Measurements from ENCODE around the gene ARHGAP26.

ARHGAP26 gene

DNA sequence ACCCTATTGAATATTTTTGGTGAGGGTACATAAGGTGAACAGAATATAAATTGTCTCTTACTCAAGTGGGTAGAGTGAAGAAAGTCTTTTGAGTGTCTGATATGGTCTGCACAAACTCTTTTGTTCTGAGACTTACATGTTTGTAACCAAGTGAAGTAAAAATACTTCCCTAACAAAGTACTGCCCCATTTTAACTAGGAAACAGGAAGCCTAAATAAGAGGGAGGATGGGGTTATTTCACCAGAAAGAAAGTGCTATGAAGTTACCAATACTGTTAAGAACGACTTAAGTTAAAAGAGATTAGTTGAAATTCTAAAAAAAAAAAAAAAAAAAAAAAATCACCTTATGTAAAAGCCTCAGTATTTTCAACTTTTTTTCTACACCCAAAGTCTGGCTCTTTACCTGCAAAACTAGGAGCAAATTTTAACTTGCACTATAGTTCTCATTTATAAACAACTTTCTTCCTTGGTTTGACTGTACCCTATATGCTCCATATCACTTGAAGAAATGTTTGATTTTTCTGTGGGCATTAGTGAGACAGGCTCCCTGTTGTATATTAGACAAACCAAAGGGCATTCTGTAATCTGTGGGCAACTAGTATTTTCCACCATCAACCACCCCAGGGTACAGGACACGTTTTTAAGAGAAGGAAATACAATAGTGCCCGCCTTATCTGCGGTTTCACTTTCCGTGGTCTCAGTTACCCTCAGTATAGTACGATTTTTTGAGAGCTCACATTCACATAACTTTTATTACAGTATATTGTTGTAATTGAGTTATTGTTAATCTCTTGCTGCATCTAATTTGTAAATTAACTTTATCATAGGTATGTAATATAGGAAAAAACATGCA lies 505.6 kb downstream of the ARHGAP26 start:
- H3K9ac ChIP-seq (ENCODE audit: low read depth, low read length) = no peak overlapping the region
- H3K9me3 ChIP-seq (ENCODE audit: control insufficient read depth, insufficient read depth, low read length) = no peaks in the 10 kb centered on the region
- H3K27me3 ChIP-seq (ENCODE audit: control insufficient read depth, insufficient read depth, low read length) = no peaks in the 10 kb centered on the region
- H3K27ac ChIP-seq (ENCODE audit: low read depth, low read length) = no peak overlapping the region
- H3K4me3 ChIP-seq (ENCODE audit: low read depth, low read length) = no peak overlapping the region
- H3K4me1 ChIP-seq (ENCODE audit: control insufficient read depth, insufficient read depth, low read length) = peaks cover 14% of the 10 kb centered on the region
- no peaks in the 10 kb centered on the region for H3K36me3 ChIP-seq (ENCODE audit: control insufficient read depth, insufficient read depth, low read length)

DNA sequence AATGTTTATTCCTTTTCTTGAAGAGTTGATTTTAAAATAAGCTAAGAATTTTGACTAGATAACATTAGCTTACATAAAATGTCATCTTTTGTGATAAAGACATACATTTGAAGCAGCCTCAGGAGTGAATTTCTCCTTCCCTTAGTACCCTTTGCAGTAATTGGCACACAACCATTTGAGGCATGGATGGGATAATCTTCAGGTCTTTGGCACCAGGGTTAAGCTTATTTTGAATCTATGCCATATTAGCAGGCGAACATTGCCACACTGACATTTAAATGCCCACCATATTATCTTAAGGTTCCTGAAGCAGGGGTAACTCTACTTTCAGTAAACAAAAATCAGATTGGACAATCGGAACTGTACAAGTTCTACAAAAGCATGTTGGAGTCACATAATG lies 507.4 kb downstream of the ARHGAP26 start:
- H3K27me3 ChIP-seq (ENCODE audit: control insufficient read depth, insufficient read depth, low read length) = no peaks in the 10 kb centered on the region
- no peak overlapping the region for H3K27ac ChIP-seq (ENCODE audit: low read depth, low read length)
- no peaks in the 10 kb centered on the region for H3K9me3 ChIP-seq (ENCODE audit: control insufficient read depth, insufficient read depth, low read length)
- no peak overlapping the region for H3K4me3 ChIP-seq (ENCODE audit: low read depth, low read length)
- H3K4me1 ChIP-seq (ENCODE audit: control insufficient read depth, insufficient read depth, low read length) = peaks cover 14% of the 10 kb centered on the region
- H3K9ac ChIP-seq (ENCODE audit: low read depth, low read length) = no peak overlapping the region
- H3K36me3 ChIP-seq (ENCODE audit: control insufficient read depth, insufficient read depth, low read length) = no peaks in the 10 kb centered on the region
